Smooth muscle cell (in vitro differentiated cells): ENCODE data around the gene EHMT1. TPM values are rescaled to one million over a fixed set of nuclear protein-coding genes. Genes with fewer than 3 reads are reported as not detected.

ENCODE experiments used
- DNase-seq: peaks from one replicate; lab custom pipeline; 2025; ENCODE audit not compliant: unreplicated experiment; lab: John Stamatoyannopoulos, UW
- H2AFZ ChIP-seq: fragments of 200-600 bp; sonication (generic); 2 replicates; pipeline ENCODE4 v1.6.0; 2016; ENCODE audit warnings: antibody characterized with exemption, low read depth, mild to moderate bottlenecking
- H3F3A ChIP-seq: fragments of 200-600 bp; sonication (generic); 2 replicates; pipeline ENCODE4 v1.6.0; 2017; ENCODE audit warnings: antibody characterized with exemption, low read depth
- H3K27ac ChIP-seq: fragments of 200-600 bp; sonication (generic); 2 replicates; pipeline ENCODE4 v1.5.1; 2016; ENCODE audit warnings: low read depth, mild to moderate bottlenecking
- H3K27me3 ChIP-seq: fragments of 200-600 bp; sonication (generic); 2 replicates; pipeline ENCODE4 v1.6.1; 2016; ENCODE audit warnings: low read depth, mild to moderate bottlenecking
- H3K36me3 ChIP-seq: fragments of 200-600 bp; sonication (generic); 2 replicates; pipeline ENCODE4 v1.5.1; 2016; ENCODE audit warnings: low read depth
- H3K4me1 ChIP-seq: fragments of 200-600 bp; sonication (generic); 2 replicates; pipeline ENCODE4 v1.5.1; 2016; ENCODE audit warnings: low read depth
- H3K4me2 ChIP-seq: fragments of 200-600 bp; sonication (generic); 2 replicates; pipeline ENCODE4 v1.6.0; 2016; ENCODE audit warnings: mild to moderate bottlenecking
- H3K4me3 ChIP-seq: fragments of 200-600 bp; sonication (generic); 2 replicates; pipeline ENCODE4 v1.5.1; 2016; ENCODE audit warnings: mild to moderate bottlenecking
- H3K79me2 ChIP-seq: fragments of 200-600 bp; sonication (generic); 2 replicates; pipeline ENCODE4 v1.6.0; 2016; ENCODE audit warnings: low read depth, mild to moderate bottlenecking
- H3K9ac ChIP-seq: fragments of 200-600 bp; sonication (generic); 2 replicates; pipeline ENCODE4 v1.6.0; 2016; ENCODE audit warnings: low read depth
- H3K9me3 ChIP-seq: fragments of 200-600 bp; sonication (generic); replicated peaks from 2 replicates; pipeline ENCODE4 v1.5.1; 2016; ENCODE audit warnings: low read depth
- H4K20me1 ChIP-seq: fragments of 200-600 bp; sonication (generic); 2 replicates; pipeline ENCODE4 v1.6.0; 2016; ENCODE audit warnings: low read depth
- CTCF ChIP-seq: fragments of 200-600 bp; sonication (generic); IDR thresholded peaks from 2 replicates; pipeline ENCODE4 v1.5.1; 2017; ENCODE audit warnings: borderline replicate concordance, mild to moderate bottlenecking, antibody characterized with exemption; ENCODE audit not compliant: insufficient read depth, poor library complexity, severe bottlenecking
- WGBS: methylation state at CpG from one replicate; pipeline ENCODE4 v1.1.7; 2016; ENCODE audit warnings: low lambda C conversion rate; 5-methylcytosine and 5-hydroxymethylcytosine counted together
- polyA plus RNA-seq: library from polyadenylated mRNA; unstranded; fragments of >200 nt; fragmentation: Nextera tagmentation; extraction: Ambion mirVana; gene quantifications from 2 replicates; pipeline ENCODE4 v1.2.1, GENCODE V29; 2016
- total RNA-seq: library from RNA; depleted of rRNA; stranded (reverse); fragments of >200 nt; gene quantifications from 2 replicates; pipeline ENCODE4 v1.2.3, GENCODE V29; 2014

The EHMT1 gene
- total and polyA plus RNA-seq, 2 experiments from 2014 or later: 23.1 to 34.1 TPM

- H3K79me2 ChIP-seq: peaks cover 100% of the 10 kb centered on the region
- H3K9me3 ChIP-seq: no peaks in the 10 kb centered on the region
- no peak overlapping the region for H2AFZ ChIP-seq
- DNase-seq: no peak
- 97% methylated on average over 16 of the region's 16 CpGs for WGBS
- no peaks in the 10 kb centered on the region for H3K4me1 ChIP-seq
- TF ChIP-seq CTCF: no peak
- H3K36me3 ChIP-seq: no peaks in the 10 kb centered on the region
- H3K27me3 ChIP-seq: no peaks in the 10 kb centered on the region
- H3F3A ChIP-seq: peaks cover 5% of the 10 kb centered on the region
- peaks cover 100% of the 10 kb centered on the region for H4K20me1 ChIP-seq
- no peak overlapping the region for H3K4me3 ChIP-seq
- no peak overlapping the region for H3K9ac ChIP-seq
- H3K27ac ChIP-seq: no peak overlapping the region
- no peak overlapping the region for H3K4me2 ChIP-seq
Measured at GRCh38 chr9:137631345-137632229, 12.8 kb downstream of the EHMT1 start.

- DNase-seq: no peak
- Histone ChIP-seq H3K27me3 (no peaks in the 10 kb centered on the region), H3K4me1 (no peaks in the 10 kb centered on the region), H3K9ac (no peak overlapping the region), H4K20me1 (peaks cover 100% of the 10 kb centered on the region), H3F3A (peaks cover 5% of the 10 kb centered on the region), H3K36me3 (no peaks in the 10 kb centered on the region), H2AFZ (no peak overlapping the region), H3K27ac (no peak overlapping the region), H3K79me2 (peaks cover 100% of the 10 kb centered on the region), H3K4me2 (no peak overlapping the region), H3K4me3 (no peak overlapping the region), H3K9me3 (no peaks in the 10 kb centered on the region)
- 86% methylated on average over 23 of the region's 23 CpGs for WGBS
- no peak for TF ChIP-seq CTCF
Measured at GRCh38 chr9:137632230-137633161, 13.7 kb downstream of the EHMT1 start.

- Histone ChIP-seq H3K79me2 (peaks cover 100% of the 10 kb centered on the region), H3K9me3 (no peaks in the 10 kb centered on the region), H3F3A (peaks cover 5% of the 10 kb centered on the region), H3K27ac (no peak overlapping the region), H3K4me3 (no peak overlapping the region), H3K4me1 (no peaks in the 10 kb centered on the region), H3K27me3 (no peaks in the 10 kb centered on the region), H3K36me3 (no peaks in the 10 kb centered on the region), H3K9ac (no peak overlapping the region), H2AFZ (no peak overlapping the region), H4K20me1 (peaks cover 100% of the 10 kb centered on the region), H3K4me2 (no peak overlapping the region)
- 92% methylated on average over 5 of the region's 5 CpGs for WGBS
- no peak for DNase-seq
- no peak for TF ChIP-seq CTCF
Measured at GRCh38 chr9:137634016-137634415, 15.2 kb downstream of the EHMT1 start.
